Epithelial cell of alveolus of lung (primary cell): ENCODE results near the gene FCAR. TPM values are rescaled to one million over a fixed set of nuclear protein-coding genes. Genes with fewer than 3 reads are reported as not detected.

Experiments used
- total RNA-seq: library from RNA; depleted of rRNA; stranded (reverse); fragments of >200 nt; gene quantifications from 2 replicates; pipeline ENCODE4 v1.2.1, GENCODE V29; 2015

The FCAR gene
- not detected in 2 replicates for total RNA-seq

DNA sequence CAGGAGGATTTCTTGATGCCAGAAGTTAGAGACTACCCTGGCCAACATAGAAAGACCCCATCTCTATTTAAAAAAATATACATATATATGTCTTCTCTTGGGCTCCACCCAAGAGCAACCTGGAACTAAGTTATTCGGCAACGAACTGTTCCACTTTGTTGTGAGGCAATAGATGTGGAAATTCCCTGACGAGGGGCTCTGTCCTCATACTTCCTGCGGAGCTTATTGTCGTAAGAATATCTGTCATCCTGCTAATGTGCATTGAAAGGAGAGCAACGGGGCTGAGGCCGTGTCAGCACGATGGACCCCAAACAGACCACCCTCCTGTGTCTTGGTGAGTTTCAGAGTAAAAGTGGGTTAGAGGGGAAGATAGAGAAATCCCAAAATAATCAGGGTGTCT, at the start of gene FCAR:
Gene FCAR, plus strand, starts transcription at position 246 of the 400 bp plus-strand sequence. Its CDS starts 55 bp downstream, at position 301.

DNA sequence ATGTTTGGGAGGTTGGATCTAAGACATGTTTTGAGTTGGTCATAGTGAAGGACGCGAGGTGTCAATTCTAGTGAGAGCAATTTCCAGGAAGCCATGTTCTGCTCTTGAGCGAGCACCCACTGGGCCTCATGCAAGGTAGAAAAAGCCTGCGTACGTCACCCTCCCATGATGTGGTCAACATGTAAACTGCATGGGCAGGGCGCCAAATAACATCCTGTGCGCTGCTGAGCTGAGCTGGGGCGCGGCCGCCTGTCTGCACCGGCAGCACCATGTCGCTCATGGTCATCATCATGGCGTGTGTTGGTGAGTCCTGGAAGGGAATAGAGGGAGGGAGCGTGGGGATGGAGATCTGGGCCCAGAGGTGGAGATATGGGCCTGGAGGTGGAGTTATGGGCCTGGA, 41.5 kb upstream of the FCAR start, which contains the start of gene KIR2DS4:
Gene KIR2DS4, plus strand, starts transcription at position 181 of the 400 bp plus-strand sequence.

DNA sequence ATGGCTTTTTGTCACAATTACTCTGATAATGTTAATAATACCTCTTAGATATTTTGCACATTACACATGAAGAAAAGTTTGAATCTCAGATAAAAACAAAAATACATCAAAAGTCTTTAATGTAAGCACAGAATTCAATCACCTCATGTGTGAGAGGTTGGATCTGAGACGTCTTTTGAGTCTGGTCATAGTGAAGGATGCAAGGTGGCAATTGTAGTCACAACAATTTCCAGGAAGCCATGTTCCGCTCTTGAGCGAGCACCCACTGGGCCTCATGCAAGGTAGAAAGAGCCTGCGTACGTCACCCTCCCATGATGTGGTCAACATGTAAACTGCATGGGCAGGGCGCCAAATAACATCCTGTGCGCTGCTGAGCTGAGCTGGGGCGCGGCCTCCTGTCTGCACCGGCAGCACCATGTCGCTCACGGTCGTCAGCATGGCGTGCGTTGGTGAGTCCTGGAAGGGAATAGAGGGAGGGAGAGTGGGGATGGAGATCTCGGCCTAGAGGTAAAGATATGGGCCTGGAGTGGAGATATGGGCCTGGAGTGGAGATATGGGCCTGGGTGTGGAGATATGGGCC, 23.9 kb upstream of the FCAR start, which contains the start of gene KIR3DL2:
Gene KIR3DL2, plus strand, starts transcription at position 383 of the 580 bp plus-strand sequence. Its CDS starts 33 bp downstream, at position 416.

DNA sequence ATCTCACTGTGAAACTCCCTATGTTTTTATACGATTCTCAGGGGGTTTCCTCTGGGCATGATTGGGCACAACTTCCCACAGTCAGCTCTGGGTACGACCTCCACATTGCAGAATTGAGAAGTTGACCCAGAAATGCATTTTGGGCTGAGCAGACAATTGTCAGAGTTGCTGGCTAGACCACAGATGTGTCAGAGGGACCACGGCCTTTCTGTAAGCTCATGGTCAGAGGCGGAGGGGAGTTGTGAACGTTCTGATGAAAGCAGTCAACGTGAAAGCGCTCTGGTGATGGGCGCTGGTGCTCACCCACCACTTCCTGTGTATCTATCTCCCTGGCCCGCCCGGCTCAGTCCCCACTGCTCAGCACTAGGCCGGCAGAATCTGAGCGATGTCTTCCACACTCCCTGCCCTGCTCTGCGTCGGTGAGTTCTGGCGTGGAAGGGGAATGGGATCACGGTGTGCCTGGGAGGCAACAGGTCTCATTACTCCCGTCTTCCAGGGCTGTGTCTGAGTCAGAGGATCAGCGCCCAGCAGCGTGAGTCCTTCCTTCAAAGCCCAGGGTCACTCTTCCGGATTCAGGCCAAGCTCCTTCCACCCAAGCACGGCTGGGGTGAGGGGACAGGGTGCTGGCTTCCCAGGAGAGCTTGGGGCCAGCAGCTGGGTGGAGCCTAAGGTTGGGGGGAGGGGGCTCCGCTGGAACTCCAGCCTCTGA, 31.9 kb downstream of the FCAR start, which contains the start of gene NCR1:
Gene NCR1, plus strand, starts transcription at position 346 of the 709 bp plus-strand sequence. Its CDS starts 40 bp downstream, at position 386.

Other genes with a start within 250 kb of the FCAR start
- gene LILRB1, start 243.8 kb upstream of the FCAR start, total RNA-seq = not detected in 2 replicates
- gene LILRB4, start 211.2 kb upstream of the FCAR start, total RNA-seq = not detected in 2 replicates
- not detected in 2 replicates for gene KIR3DL3, start 149.8 kb upstream of the FCAR start, total RNA-seq
- not detected in 2 replicates for gene KIR2DL3, start 135.7 kb upstream of the FCAR start, total RNA-seq
- not detected in 2 replicates for gene KIR2DL1, start 104.4 kb upstream of the FCAR start, total RNA-seq
- gene KIR2DL4, start 70.6 kb upstream of the FCAR start, total RNA-seq = not detected in 2 replicates
- gene KIR3DL1, start 57.8 kb upstream of the FCAR start, total RNA-seq = not detected in 2 replicates
- not detected in 2 replicates for gene KIR2DS4, start 41.6 kb upstream of the FCAR start, total RNA-seq
- not detected in 2 replicates for gene KIR3DL2, start 23.8 kb upstream of the FCAR start, total RNA-seq
- gene NCR1, start 31.9 kb downstream of the FCAR start, total RNA-seq = not detected in 2 replicates
- gene NLRP7, start 73.3 kb downstream of the FCAR start, total RNA-seq = not detected in 2 replicates
- 1.9 TPM in 1 of 2 replicates, not detected in the other for gene NLRP2, start 92.1 kb downstream of the FCAR start, total RNA-seq
- gene GP6, start 164.0 kb downstream of the FCAR start, total RNA-seq = not detected in 2 replicates
- gene RDH13, start 188.9 kb downstream of the FCAR start, total RNA-seq = 9.2 and 16.6 TPM in 2 replicates
- gene EPS8L1, start 201.6 kb downstream of the FCAR start, total RNA-seq = 0.64 and 6.5 TPM in 2 replicates
- 45.6 and 47.1 TPM in 2 replicates for gene PPP1R12C, start 243.4 kb downstream of the FCAR start, total RNA-seq